K562 (cell line): ENCODE measurements around the gene SLC46A3. TPM values are rescaled to one million over a fixed set of nuclear protein-coding genes. Genes with fewer than 3 reads are reported as not detected.

Experiments used
- ATAC-seq: fragments of 200-7000 bp; cut with Tn5 transposase; 3 replicates; pipeline ENCODE4 v1.9.1; 2020; ENCODE audit warnings: moderate library complexity
- BruUV-seq: library from RNA; stranded (reverse); fragments of 400-500 nt; replicated peaks from 2 replicates; lab custom pipeline; 2021; lab: Mats Ljungman, UMichigan
- CTCF ChIA-PET: fragments of 300-600 bp; formaldehyde crosslinking; extraction: SDS; loops from one replicate; lab custom pipeline; 2021; ENCODE audit warnings: low intra/inter-chr PET ratio; lab: Yijun Ruan, JAX
- POLR2A ChIA-PET: fragments of 300-600, 350-650 bp; sonication (Branson Sonifier 250); formaldehyde crosslinking; extraction: SDS; loops from one replicate; lab custom pipeline; 2021; ENCODE audit warnings: antibody characterized with exemption, inconsistent platforms; lab: Yijun Ruan, JAX
- DNase-seq, 4 experiments: peaks; one replicate each; pipeline versions ENCODE4 v3.0.0 to v3.0.0-alpha.2; 2011 to 2018; ENCODE audit warnings: low spot score in 3 of 4, mixed read lengths in 3 of 4; ENCODE audit errors: extremely low read depth in 1 of 4
- FAIRE-seq: peaks from 2 replicates; lab custom pipeline; 2011; peaks lifted over from hg19 to GRCh38; lab: Jason Lieb, UNC
- H2AFZ ChIP-seq: 2 replicates; pipeline ENCODE4 v1.6.0; 2011; ENCODE audit warnings: low read depth, low read length, control low read depth, inconsistent platforms
- H3K27ac ChIP-seq: fragments of 200-600 bp; 3 replicates; pipeline ENCODE4 v1.8.0; 2011; ENCODE audit warnings: low read depth, mild to moderate bottlenecking, control low read depth, inconsistent platforms, low read length, moderate library complexity, mixed read lengths; ENCODE audit errors: extremely low read depth
- H3K27me3 ChIP-seq, 2 experiments: fragments of 300-600 bp in 1 of 2; 2 replicates in 1 of 2; 3 replicates in 1 of 2; pipeline versions ENCODE4 v1.6.0 to v1.8.0; 2011; ENCODE audit warnings: inconsistent platforms in 2 of 2, low read length in 2 of 2, mild to moderate bottlenecking in 1 of 2, mixed read lengths in 1 of 2, moderate library complexity in 1 of 2; ENCODE audit not compliant: control insufficient read depth in 2 of 2, insufficient read depth in 2 of 2
- H3K36me3 ChIP-seq: fragments of 300-600 bp; 3 replicates; pipeline ENCODE4 v1.8.0; 2011; ENCODE audit warnings: mild to moderate bottlenecking, low read length, inconsistent platforms; ENCODE audit not compliant: control insufficient read depth, insufficient read depth
- H3K4me1 ChIP-seq, 2 experiments: fragments of 200-600 bp in 1 of 2; replicated peaks in 1 of 2; 2 replicates in 1 of 2; 3 replicates in 1 of 2; pipeline versions ENCODE4 v1.5.1 to v1.8.0; 2011; ENCODE audit warnings: inconsistent platforms in 2 of 2, low read length in 2 of 2, mild to moderate bottlenecking in 1 of 2, mixed read lengths in 1 of 2, moderate library complexity in 1 of 2; ENCODE audit not compliant: control insufficient read depth in 2 of 2, insufficient read depth in 2 of 2
- H3K4me2 ChIP-seq: 2 replicates; pipeline ENCODE4 v1.6.1; 2011; ENCODE audit warnings: low read length, control low read depth, inconsistent platforms, mixed read lengths; ENCODE audit not compliant: insufficient read depth
- H3K4me3 ChIP-seq: fragments of 200-600 bp; sonication (generic), shearing (Covaris generic); 2 replicates; pipeline ENCODE4 v1.5.1; 2016; ENCODE audit warnings: control low read depth, inconsistent platforms
- H3K79me2 ChIP-seq: fragments of 200-600 bp; 3 replicates; pipeline ENCODE4 v1.8.0; 2011; ENCODE audit warnings: low read length, inconsistent platforms; ENCODE audit not compliant: control insufficient read depth, insufficient read depth
- H3K9ac ChIP-seq, 2 experiments: 2 replicates each; pipeline versions ENCODE4 v1.6.0 to v1.6.1; 2011; ENCODE audit warnings: low read depth in 2 of 2, low read length in 2 of 2, control low read depth in 1 of 2, inconsistent platforms in 1 of 2, mild to moderate bottlenecking in 1 of 2, mixed read lengths in 1 of 2; ENCODE audit not compliant: insufficient read depth in 1 of 2
- H3K9me1 ChIP-seq: one replicate; pipeline ENCODE4 v1.6.0; 2011; ENCODE audit warnings: inconsistent platforms, mild to moderate bottlenecking, low read length, moderate library complexity; ENCODE audit not compliant: control insufficient read depth, insufficient read depth
- H3K9me3 ChIP-seq: replicated peaks from 2 replicates; pipeline ENCODE4 v1.5.1; 2011; ENCODE audit warnings: low read depth, low read length, inconsistent platforms; ENCODE audit not compliant: control insufficient read depth, insufficient read depth
- H4K20me1 ChIP-seq: replicated peaks from 2 replicates; pipeline ENCODE4 v1.6.1; 2011; ENCODE audit warnings: low read length, inconsistent platforms, mixed read lengths; ENCODE audit not compliant: control insufficient read depth, insufficient read depth
- BMI1 ChIP-seq: fragments of 150-350 bp; IDR thresholded peaks from 2 replicates; pipeline ENCODE4 v1.6.1; 2014; ENCODE audit warnings: low read length
- C11orf30 ChIP-seq: fragments of 450-650 bp; IDR thresholded peaks from 2 replicates; pipeline ENCODE4 v1.6.1; 2016; ENCODE audit warnings: low read depth, mild to moderate bottlenecking
- MAFF ChIP-seq: IDR thresholded peaks from 2 replicates; pipeline ENCODE4 v1.6.1; 2012; ENCODE audit warnings: low read length, improper control_type of control experiment
- MAFG ChIP-seq: fragments of 450-650 bp; conservative IDR thresholded peaks from 2 replicates; pipeline ENCODE4 v1.6.1; 2016; ENCODE audit warnings: missing genetic modification characterization, missing compliant biosample characterization
- MAFK ChIP-seq: IDR thresholded peaks from 2 replicates; pipeline ENCODE4 v1.6.1; 2011; ENCODE audit warnings: low read length, improper control_type of control experiment
- MTA3 ChIP-seq: fragments of 450-650 bp; formaldehyde crosslinking; IDR thresholded peaks from 2 replicates; pipeline ENCODE4 v1.6.1; 2017; ENCODE audit warnings: mild to moderate bottlenecking, borderline replicate concordance
- NFE2 ChIP-seq: IDR thresholded peaks from 2 replicates; pipeline ENCODE4 v1.6.1; 2014; ENCODE audit warnings: antibody characterized with exemption, low read depth
- NFE2L1 ChIP-seq: fragments of 450-650 bp; IDR thresholded peaks from 2 replicates; pipeline ENCODE4 v1.6.1; 2016; ENCODE audit warnings: missing genetic modification characterization, low read depth, mild to moderate bottlenecking, missing compliant biosample characterization, moderate library complexity, borderline replicate concordance
- RNF2 ChIP-seq: sonication (generic); IDR thresholded peaks from 2 replicates; pipeline ENCODE4 v1.6.1; 2016
- STAT5B ChIP-seq: fragments of 250-450 bp; sonication (Bioruptor Pico); IDR thresholded peaks from 2 replicates; pipeline ENCODE4 v1.8.0; 2021; ENCODE audit warnings: mild to moderate bottlenecking, inconsistent platforms
- TRIM24 ChIP-seq, 2 experiments: fragments of 450-650 bp; IDR thresholded peaks; 2 replicates each; pipeline ENCODE4 v1.6.1; 2016
- ZNF316 ChIP-seq: fragments of 450-650 bp; IDR thresholded peaks from 2 replicates; pipeline ENCODE4 v1.6.1; 2016
- ZNF707 ChIP-seq: fragments of 250-450 bp; sonication (Bioruptor Pico); conservative IDR thresholded peaks from 2 replicates; pipeline ENCODE4 v1.8.0; 2022; ENCODE audit warnings: inconsistent platforms, mild to moderate bottlenecking, moderate library complexity
- WGBS: fragments of 100-300 bp; shearing (Covaris generic); methylation state at CpG from one replicate; pipeline ENCODE4 v1.1.6; 2016; ENCODE audit warnings: low coverage, mixed read lengths; ENCODE audit not compliant: insufficient coverage; ENCODE audit errors: missing lambda C conversion rate; 5-methylcytosine and 5-hydroxymethylcytosine counted together
- in situ Hi-C: fragments of 300-500 bp; cut with MboI; formaldehyde crosslinking; loops from 4 replicates; pipeline ENCODE4 v1.15.0; 2018; ENCODE audit warnings: inconsistent platforms, mixed read lengths
- intact Hi-C: fragments of 100-400 bp; cut with micrococcal nuclease; formaldehyde crosslinking; loops from 2 replicates; pipeline ENCODE4 v1.14.2; 2022
- polyA plus RNA-seq, 8 experiments: library from polyadenylated mRNA; depleted of rRNA in 4 of 8; stranded (reverse) in 5 of 8; unstranded in 3 of 8; fragments of >200 nt; fragmentation: Nextera tagmentation in 2 of 8; fragmentation: Illumina TruSeq in 1 of 8; extraction: Ambion mirVana in 2 of 8; extraction: Trizol in 1 of 8; gene quantifications; 2 replicates each; pipeline versions ENCODE4 v1.2.1 to v1.2.3, GENCODE V29; 2011 to 2014; ENCODE audit warnings: inconsistent platforms in 1 of 8, missing spikeins in 1 of 8
- total RNA-seq, 7 experiments: library from RNA; depleted of rRNA in 6 of 7; stranded (reverse); fragments of >200 nt in 6 of 7; fragmentation: Illumina TruSeq in 2 of 7; extraction: Trizol in 2 of 7; gene quantifications; 2 replicates each; pipeline versions ENCODE4 v1.2.1 to v1.2.3, GENCODE V29; 2011 to 2021; ENCODE audit warnings: low replicate concordance in 1 of 7
- TF ChIP-seq, protein P1 (sequence below): IDR thresholded peaks from 2 replicates; pipeline ENCODE4 v1.6.1; 2016; ENCODE audit warnings: missing genetic modification characterization, missing compliant biosample characterization

SLC46A3 gene
- total and polyA plus RNA-seq, 9 of the 15 experiments (the other 6 are each of a cell fraction or from before 2014, with no cell fraction given) = 0.14 to 1.2 (median 0.51) TPM

- Histone ChIP-seq H3K4me2 (no peak overlapping the region), H3K36me3 (no peaks in the 10 kb centered on the region), H3K27me3 (no peaks in the 10 kb centered on the region), H3K4me3 (no peak overlapping the region), H3K79me2 (no peaks in the 10 kb centered on the region), H3K9ac (no peak overlapping the region), H3K4me1 (peaks cover 0 to 5% of the 10 kb centered on the region in 2 experiments; a peak in 2 of 5 replicates), H3K9me3 (peaks cover 3% of the 10 kb centered on the region), H3K9me1 (no peaks in the 10 kb centered on the region), H3K27ac (no peak overlapping the region), H4K20me1 (no peaks in the 10 kb centered on the region), H2AFZ (peak overlapping the region; percentile 31; the same call in 1 of the 2 replicates)
- ChIA-PET POLR2A (no interaction called here), CTCF (no interaction called here)
- BruUV-seq = no TSS peak
- ATAC-seq (no peak), DNase-seq (no peak), FAIRE-seq (no peak)
- in situ Hi-C loops = no loop called here
- peak; percentile 70 for TF ChIP-seq ZNF316
- TF ChIP-seq MAFG = peak; percentile 87
- no peak for TF ChIP-seq MTA3
- peak; percentile 70; the same call in 1 of the 2 replicates for TF ChIP-seq MAFK
- no peak for TF ChIP-seq STAT5B
- peak; percentile 62; the same call in 1 of the 2 replicates for TF ChIP-seq C11orf30
- peak; percentile 71 for TF ChIP-seq NFE2
- 0 out of 4 replicates have a peak, but pooled peaks of 1 of the 2 experiments have one; percentile 28 for TF ChIP-seq TRIM24 (IDR thresholded peaks at IDR 0.05)
- TF ChIP-seq, protein P1, sequence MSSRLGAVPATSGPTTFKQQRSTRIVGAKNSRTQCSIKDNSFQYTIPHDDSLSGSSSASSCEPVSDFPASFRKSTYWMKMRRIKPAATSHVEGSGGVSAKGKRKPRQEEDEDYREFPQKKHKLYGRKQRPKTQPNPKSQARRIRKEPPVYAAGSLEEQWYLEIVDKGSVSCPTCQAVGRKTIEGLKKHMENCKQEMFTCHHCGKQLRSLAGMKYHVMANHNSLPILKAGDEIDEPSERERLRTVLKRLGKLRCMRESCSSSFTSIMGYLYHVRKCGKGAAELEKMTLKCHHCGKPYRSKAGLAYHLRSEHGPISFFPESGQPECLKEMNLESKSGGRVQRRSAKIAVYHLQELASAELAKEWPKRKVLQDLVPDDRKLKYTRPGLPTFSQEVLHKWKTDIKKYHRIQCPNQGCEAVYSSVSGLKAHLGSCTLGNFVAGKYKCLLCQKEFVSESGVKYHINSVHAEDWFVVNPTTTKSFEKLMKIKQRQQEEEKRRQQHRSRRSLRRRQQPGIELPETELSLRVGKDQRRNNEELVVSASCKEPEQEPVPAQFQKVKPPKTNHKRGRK (tag) = peak; percentile 97
- TF ChIP-seq RNF2 = no peak
- TF ChIP-seq ZNF707 (CRISPR knock-in tag) = no peak
- peak; percentile 69; the same call in 1 of the 2 replicates for TF ChIP-seq MAFF
- peak; percentile 24; the same call in 1 of the 2 replicates for TF ChIP-seq NFE2L1 (tag)
- no peak for TF ChIP-seq BMI1
- intact Hi-C loops = no loop called here
- WGBS = 28% methylated on average over 5 of the region's 5 CpGs
Observed at GRCh38 chr13:28753208-28753892, 34.6 kb upstream of the SLC46A3 start.
